ENCODE measurements around the gene ZNF578. TPM values are rescaled to one million over a fixed set of nuclear protein-coding genes. Genes with fewer than 3 reads are reported as not detected.
A peak's percentile ranks its signal among the peaks of the same experiment; 100 is the strongest.

Gene ZNF578
- total and polyA plus RNA-seq, 2 of the 8 experiments (the other 6 are each of a cell fraction or from before 2014, with no cell fraction given), result 1.6 to 4.2 TPM

- Histone ChIP-seq H3K27me3 (replicated peaks in 1 of 4; ENCODE audit: control insufficient read depth in 3 of 4, extremely low read depth in 1 of 4, insufficient read depth in 3 of 4, low read length in 3 of 4) (no peaks in the 10 kb centered on the region; a peak in 1 of 7 replicates), H3K4ac (replicated peaks; ENCODE audit: insufficient read length, low read depth, low read length) (no peak overlapping the region), H2BK5ac (ENCODE audit: low read depth, low read length) (no peak overlapping the region), H3K56ac (replicated peaks; ENCODE audit: insufficient read length, low read depth, low read length) (no peak overlapping the region), H2AFZ (ENCODE audit: low read length) (no peak overlapping the region), H2BK120ac (replicated peaks; ENCODE audit: low read depth, low read length) (no peak overlapping the region), H3K36me3 (ENCODE audit: control insufficient read depth in 2 of 4, insufficient read depth in 4 of 4, low read length in 3 of 4) (peaks cover 0 to 5% (median 3%) of the 10 kb centered on the region in 4 experiments; a peak in 2 of 8 replicates), H2BK20ac (ENCODE audit: low read length) (no peak overlapping the region), H3K18ac (ENCODE audit: extremely low read depth, low read length) (no peak overlapping the region), H4K5ac (ENCODE audit: insufficient read length, low read depth, low read length) (no peak overlapping the region), H3K79me2 (ENCODE audit: control insufficient read depth in 1 of 2, insufficient read depth in 2 of 2, low read length in 2 of 2) (peaks cover 0 to 2% of the 10 kb centered on the region in 2 experiments; a peak in 2 of 4 replicates), H4K8ac (ENCODE audit: extremely low read depth, insufficient read depth, low read length) (no peak overlapping the region), H3K9me3 (ENCODE audit: insufficient read depth in 2 of 2, low read depth in 1 of 2, low read length in 1 of 2) (no peaks in the 10 kb centered on the region), H3K4me2 (ENCODE audit: insufficient read depth in 1 of 2, low read depth in 2 of 2, low read length in 2 of 2) (no peak overlapping the region), H2BK15ac (ENCODE audit: low read length) (no peak overlapping the region), H4K20me1 (replicated peaks in 1 of 2; ENCODE audit: control insufficient read depth in 1 of 2, insufficient read depth in 2 of 2, low read length in 2 of 2) (peaks cover 0 to under 1% of the 10 kb centered on the region in 2 experiments), H3K23ac (ENCODE audit: insufficient read length) (no peak overlapping the region), H3K14ac (ENCODE audit: insufficient read length) (no peak overlapping the region), H4K91ac (replicated peaks; ENCODE audit: insufficient read length, low read length) (no peak overlapping the region), H3K79me1 (ENCODE audit: low read depth, low read length) (no peaks in the 10 kb centered on the region; the same call in 1 of the 2 replicates), H3K4me3 (ENCODE audit: extremely low read depth in 1 of 4, insufficient read depth in 2 of 4, low read depth in 3 of 4, low read length in 4 of 4) (no peak overlapping the region), H3K23me2 (ENCODE audit: low read depth, low read length) (no peaks in the 10 kb centered on the region), H3K4me1 (replicated peaks in 1 of 4; ENCODE audit: control insufficient read depth in 3 of 4, insufficient read depth in 4 of 4, low read length in 3 of 4) (0 out of 7 replicates have a peak, but pooled peaks cover 0 to under 1% (median 0%) of the 10 kb centered on the region in 4 experiments), H3K27ac (ENCODE audit: low read depth, low read length) (no peak overlapping the region), H3K9ac (replicated peaks in 1 of 4; ENCODE audit: extremely low read depth in 1 of 4, low read depth in 3 of 4, low read length in 3 of 4) (no peak overlapping the region), H2BK12ac (ENCODE audit: low read depth, low read length) (no peak overlapping the region), H2AK5ac (ENCODE audit: low read depth, low read length) (no peak overlapping the region)
- DNase-seq (ENCODE audit: low read depth in 1 of 2, low spot score in 2 of 2) (no peak), FAIRE-seq (no peak)
- CTCF ChIA-PET (ENCODE audit: partially characterized antibody), result interaction anchor here (0.6 to 0.7 kb wide), 2 partner anchors 28 to 31 kb away, joined by 3 read pairs; no protein-coding TSS in a partner anchor
- TF ChIP-seq CTCF (IDR thresholded peaks at IDR 0.05; ENCODE audit: control extremely low read depth in 1 of 3, insufficient read depth in 1 of 3, low read depth in 1 of 3, low read length in 3 of 3) (peak; percentile 11 to 13 (median 12); a peak in 2 of 4 replicates), SUZ12 (IDR thresholded peaks at IDR 0.05; ENCODE audit: low read length) (no peak), RAD21 (IDR thresholded peaks at IDR 0.05 in 1 of 2, conservative IDR thresholded peaks at IDR 0.05 in 1 of 2; ENCODE audit: low read depth in 2 of 2, low read length in 2 of 2) (peak; percentile 10 to 34; a peak in 1 of 4 replicates)
- POLR2A ChIA-PET (ENCODE audit: partially characterized antibody), result no interaction called here
- 80% methylated on average over 5 of the region's 5 CpGs; no CpG with 5 or more reads in 1 of the 2 experiments for WGBS, 2 experiments (ENCODE audit: extremely low coverage in 1 of 2, insufficient coverage in 1 of 2, insufficient read length in 1 of 2, insufficient replicate concordance in 2 of 2, low coverage in 1 of 2, low lambda C conversion rate in 2 of 2, missing lambda C conversion rate in 1 of 2)
Observed at GRCh38 chr19:52541608-52542007, 88.3 kb downstream of the ZNF578 start.

Measured in H1 (cell line).